Measurements from ENCODE around the gene RANBP1. TPM values are rescaled to one million over a fixed set of nuclear protein-coding genes. Genes with fewer than 3 reads are reported as not detected.

The RANBP1 gene
- total and polyA plus RNA-seq, 9 of the 15 experiments (the other 6 are each of a cell fraction or from before 2014, with no cell fraction given), result 162 to 2,891 (median 1,289) TPM

- peaks cover 84% of the 10 kb centered on the region for H3K36me3 ChIP-seq (ENCODE audit: control insufficient read depth, insufficient read depth, low read length)
- no peak for TF ChIP-seq SNIP1 (IDR thresholded peaks at IDR 0.05; ENCODE audit: low read depth)
- TF ChIP-seq E2F5 (CRISPR knock-in tag; IDR thresholded peaks at IDR 0.05), result no peak
- peak; percentile 84 for TF ChIP-seq ARID2 (IDR thresholded peaks at IDR 0.05)
- no peak for TF ChIP-seq EGR1 (conservative IDR thresholded peaks at IDR 0.05)
- TF ChIP-seq SRF (CRISPR knock-in tag; IDR thresholded peaks at IDR 0.05), result peak in 1 of 2 experiments; percentile 4; a peak in 1 of 4 replicates
- 0 out of 2 replicates have a peak, but pooled peaks have one; percentile 42 for TF ChIP-seq SMARCC2 (IDR thresholded peaks at IDR 0.05; ENCODE audit: low read depth)
- no peak for TF ChIP-seq ZNF3 (CRISPR knock-in tag; IDR thresholded peaks at IDR 0.05)
- peak; percentile 65; the same call in 1 of the 2 replicates for TF ChIP-seq MYC (IDR thresholded peaks at IDR 0.05; ENCODE audit: low read depth, low read length)
- TF ChIP-seq MYC (CRISPR knock-in tag; IDR thresholded peaks at IDR 0.05; ENCODE audit: borderline replicate concordance, low read depth), result peak; percentile 71
- TF ChIP-seq OTX1 (CRISPR knock-in tag; IDR thresholded peaks at IDR 0.05), result peak; percentile 93
- 0 out of 2 replicates have a peak, but pooled peaks have one; percentile 43 for TF ChIP-seq SMAD3 (CRISPR knock-in tag; conservative IDR thresholded peaks at IDR 0.05)
- TF ChIP-seq ZBTB34 (CRISPR knock-in tag; IDR thresholded peaks at IDR 0.05), result no peak
- TF ChIP-seq E4F1 (CRISPR knock-in tag; IDR thresholded peaks at IDR 0.05; ENCODE audit: borderline replicate concordance), result no peak
- peak; percentile 39; the same call in 1 of the 2 replicates for TF ChIP-seq GTF2F1 (IDR thresholded peaks at IDR 0.05; ENCODE audit: low read depth, low read length)
- no peak for TF ChIP-seq ZFX (CRISPR knock-in tag; IDR thresholded peaks at IDR 0.05)
- TF ChIP-seq ZNF436 (CRISPR knock-in tag; IDR thresholded peaks at IDR 0.05), result peak; percentile 40; the same call in 1 of the 2 replicates
- TF ChIP-seq ZNF134 (CRISPR knock-in tag; conservative IDR thresholded peaks at IDR 0.05), result peak; percentile 41; the same call in 1 of the 2 replicates
- peak; percentile 17 for TF ChIP-seq ZFP36 (IDR thresholded peaks at IDR 0.05; ENCODE audit: low read depth, low read length, partially characterized antibody)
Observed at GRCh38 chr22:20116376-20116950, 559 bp downstream of the RANBP1 start.

More at GRCh38 chr22:20116376-20116950, 559 bp downstream of the RANBP1 start:
- FAIRE-seq (no peak), ATAC-seq (peak; percentile 48), DNase-seq (ENCODE audit: extremely low read depth in 1 of 4, low spot score in 3 of 4) (peak in 3 of 4 experiments; percentile 88 to 99 (median 99))
- Histone ChIP-seq H3K27me3 (ENCODE audit: control insufficient read depth in 2 of 2, insufficient read depth in 2 of 2, low read length in 2 of 2) (no peaks in the 10 kb centered on the region), H3K4me1 (replicated peaks in 1 of 2; ENCODE audit: control insufficient read depth in 2 of 2, insufficient read depth in 2 of 2, low read length in 2 of 2) (peaks cover 25 to 90% of the 10 kb centered on the region in 2 experiments), H3K4me3 (peak overlapping the region; percentile 63), H3K9me1 (ENCODE audit: control insufficient read depth, insufficient read depth, low read length) (no peaks in the 10 kb centered on the region), H3K9me3 (replicated peaks; ENCODE audit: control insufficient read depth, insufficient read depth, low read depth, low read length) (no peaks in the 10 kb centered on the region), H3K79me2 (ENCODE audit: control insufficient read depth, insufficient read depth, low read length) (peaks cover 69% of the 10 kb centered on the region), H2AFZ (ENCODE audit: low read depth, low read length) (peak overlapping the region; percentile 94), H4K20me1 (replicated peaks; ENCODE audit: control insufficient read depth, insufficient read depth, low read length) (peaks cover 28% of the 10 kb centered on the region; the same call in 1 of the 2 replicates), H3K4me2 (ENCODE audit: insufficient read depth, low read length) (peak overlapping the region; percentile 97), H3K27ac (ENCODE audit: extremely low read depth, low read depth, low read length) (peak overlapping the region; percentile 94), H3K9ac (ENCODE audit: insufficient read depth in 1 of 2, low read depth in 2 of 2, low read length in 2 of 2) (peak overlapping the region; percentile 95 to 99)
- ChIA-PET POLR2A (interaction anchor here (0.6 to 20.7 kb wide), 24 partner anchors 9 to 370 kb away, joined by 3 to 513 read pairs (median 5); partner anchors contain the start of genes TANGO2 and ZDHHC8), CTCF (ENCODE audit: low intra/inter-chr PET ratio) (interaction anchor here (0.6 kb wide), 1 partner anchor 394 kb away, joined by 3 read pairs; no protein-coding TSS in a partner anchor)
- in situ Hi-C loops (cut with MboI), result loop anchor here (10.0 kb wide), 1 partner anchor 392 kb away; the partner anchor contains the start of gene GP1BB
- BruUV-seq (replicated peaks), result TSS peak; percentile 66
- WGBS (ENCODE audit: insufficient coverage, low coverage, missing lambda C conversion rate), result 5% methylated on average over 23 of the region's 27 CpGs
- intact Hi-C loops (cut with micrococcal nuclease), result loop anchor here (2.0 to 5.0 kb wide), 2 partner anchors 262 to 384 kb away; partner anchors contain the start of genes GNB1L and RTL10

Data from K562 (cell line).